Activated CD4-positive, alpha-beta T cell treated with anti-CD3 and anti-CD28 coated beads, Interleukin-2, amount 50 U/mL, for 24 hours (primary cell): Measurements from ENCODE around the gene ANO10.
"Not testable (repeated sequence)": the region's sequence is repeated elsewhere in the genome, so short reads cannot be mapped to it uniquely, and the experiment has no call there.

Source experiments
- DNase-seq, 2 donors: peaks; one replicate each; pipeline ENCODE4 v3.0.0-alpha.2; 2020; ENCODE audit warnings: low read depth in 1 of 2, low spot score in 1 of 2

The ANO10 gene

GRCh38 chr3:43582866-43583265 is 38.9 kb downstream of the ANO10 start:
- no peak for DNase-seq

- DNase-seq, result no peak
These were observed 40.5 kb downstream of the ANO10 start for GRCh38 chr3:43581343-43581742.

GRCh38 chr3:43580181-43580580 is 41.6 kb downstream of the ANO10 start:
- DNase-seq, result no peak

- no peak for DNase-seq
These were observed 48.2 kb downstream of the ANO10 start for GRCh38 chr3:43573576-43573975.

GRCh38 chr3:43565661-43566341 is 56.0 kb downstream of the ANO10 start:
- DNase-seq, result not testable (repeated sequence)

GRCh38 chr3:43559961-43560360 is 61.9 kb downstream of the ANO10 start:
- no peak for DNase-seq

- no peak for DNase-seq
These were observed 63.6 kb downstream of the ANO10 start for GRCh38 chr3:43558171-43558570.

- DNase-seq, result no peak
These were observed 72.1 kb downstream of the ANO10 start for GRCh38 chr3:43549626-43550290.

GRCh38 chr3:43544277-43544676 is 77.5 kb downstream of the ANO10 start:
- not testable (repeated sequence) for DNase-seq

- no peak for DNase-seq
These were observed 79.3 kb downstream of the ANO10 start for GRCh38 chr3:43542328-43543043.

GRCh38 chr3:43540624-43541023 is 81.2 kb downstream of the ANO10 start:
- DNase-seq, result no peak

- no peak for DNase-seq
These were observed 82.5 kb downstream of the ANO10 start for GRCh38 chr3:43539321-43539720.

- no peak for DNase-seq
These were observed 84.6 kb downstream of the ANO10 start for GRCh38 chr3:43537225-43537624.

- DNase-seq, result no peak
These were observed 87.1 kb downstream of the ANO10 start for GRCh38 chr3:43534675-43535074.

- DNase-seq, result no peak
These were observed 88.8 kb downstream of the ANO10 start for GRCh38 chr3:43533009-43533408.

- no peak for DNase-seq
These were observed 90.0 kb downstream of the ANO10 start for GRCh38 chr3:43531835-43532234.

- DNase-seq, result no peak
These were observed 93.2 kb downstream of the ANO10 start for GRCh38 chr3:43528498-43529099.

- DNase-seq, result no peak
These were observed 94.9 kb downstream of the ANO10 start for GRCh38 chr3:43526956-43527355.

GRCh38 chr3:43525941-43526607 is 95.7 kb downstream of the ANO10 start:
- no peak for DNase-seq

GRCh38 chr3:43525386-43525785 is 96.4 kb downstream of the ANO10 start:
- no peak for DNase-seq

- DNase-seq, result no peak
These were observed 98.3 kb downstream of the ANO10 start for GRCh38 chr3:43523454-43524053.
